Hepatocyte (in vitro differentiated cells): ENCODE results near the gene GNG13.

Experiments used
- CTCF ChIP-seq: fragments of 200-600 bp; sonication (generic); IDR thresholded peaks from 2 replicates; pipeline ENCODE4 v1.5.1; 2016; ENCODE audit warnings: antibody characterized with exemption, mild to moderate bottlenecking; ENCODE audit not compliant: poor library complexity
- EZH2phosphoT487 ChIP-seq: fragments of 200-600 bp; sonication (generic); IDR thresholded peaks from one replicate; pipeline ENCODE4 v1.6.1; 2018; ENCODE audit warnings: antibody characterized with exemption, mild to moderate bottlenecking, low read depth, moderate library complexity; ENCODE audit not compliant: unreplicated experiment, severe bottlenecking

- TF ChIP-seq CTCF (no peak), EZH2phosphoT487 (no peak)
Observed at GRCh38 chr16:792221-792995, 8.1 kb downstream of the GNG13 start.
